ENCODE measurements around the gene C1QTNF2. TPM values are rescaled to one million over a fixed set of nuclear protein-coding genes. Genes with fewer than 3 reads are reported as not detected.
A peak's percentile ranks its signal among the peaks of the same experiment; 100 is the strongest.

The C1QTNF2 gene
- total and polyA plus RNA-seq, 2 of the 8 experiments (the other 6 are each of a cell fraction or from before 2014, with no cell fraction given), result 1.0 to 2.0 TPM

DNA sequence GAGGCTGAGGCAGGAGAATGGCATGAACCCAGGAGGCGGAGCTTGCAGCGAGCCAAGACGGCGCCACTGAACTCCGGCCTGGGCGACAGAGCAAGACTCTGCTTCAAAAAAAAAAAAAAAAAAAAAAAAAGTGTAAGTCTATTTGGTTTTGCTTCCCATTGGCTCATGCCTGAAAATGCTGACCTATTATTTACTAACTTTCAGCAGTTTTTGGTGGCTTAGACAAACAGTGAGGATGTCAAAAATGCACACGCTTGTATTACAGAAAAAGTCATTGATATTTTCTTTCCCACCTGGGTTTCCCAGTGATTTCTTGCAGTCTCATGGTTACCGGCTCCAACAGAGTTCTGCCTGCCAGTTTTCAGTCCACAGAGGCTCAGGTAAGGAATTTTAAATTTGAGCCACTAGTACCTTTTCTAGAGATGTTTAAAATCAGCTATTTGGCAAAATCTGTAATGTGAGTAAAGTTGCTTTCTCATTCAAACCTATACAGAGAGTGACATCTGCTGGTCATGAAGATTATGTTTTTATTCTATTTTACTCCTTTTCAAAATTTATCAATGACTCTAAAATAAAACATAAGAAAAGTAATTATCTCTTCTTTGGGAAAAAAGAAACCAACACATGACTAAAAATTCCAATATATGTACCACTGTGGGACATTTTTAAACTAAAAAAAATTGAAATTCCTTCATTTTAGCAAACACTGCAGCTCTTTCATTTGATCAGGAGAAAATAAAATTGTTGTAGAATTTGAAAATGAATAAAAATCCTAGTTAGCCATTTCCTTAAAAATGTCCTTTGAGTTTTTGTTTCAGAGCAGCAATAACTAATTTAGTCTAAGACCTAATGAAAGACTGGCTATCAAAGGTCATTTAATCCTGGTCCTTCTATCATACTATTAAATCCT lies 20.6 kb upstream of the C1QTNF2 start (continued):
- TF ChIP-seq, protein P1, sequence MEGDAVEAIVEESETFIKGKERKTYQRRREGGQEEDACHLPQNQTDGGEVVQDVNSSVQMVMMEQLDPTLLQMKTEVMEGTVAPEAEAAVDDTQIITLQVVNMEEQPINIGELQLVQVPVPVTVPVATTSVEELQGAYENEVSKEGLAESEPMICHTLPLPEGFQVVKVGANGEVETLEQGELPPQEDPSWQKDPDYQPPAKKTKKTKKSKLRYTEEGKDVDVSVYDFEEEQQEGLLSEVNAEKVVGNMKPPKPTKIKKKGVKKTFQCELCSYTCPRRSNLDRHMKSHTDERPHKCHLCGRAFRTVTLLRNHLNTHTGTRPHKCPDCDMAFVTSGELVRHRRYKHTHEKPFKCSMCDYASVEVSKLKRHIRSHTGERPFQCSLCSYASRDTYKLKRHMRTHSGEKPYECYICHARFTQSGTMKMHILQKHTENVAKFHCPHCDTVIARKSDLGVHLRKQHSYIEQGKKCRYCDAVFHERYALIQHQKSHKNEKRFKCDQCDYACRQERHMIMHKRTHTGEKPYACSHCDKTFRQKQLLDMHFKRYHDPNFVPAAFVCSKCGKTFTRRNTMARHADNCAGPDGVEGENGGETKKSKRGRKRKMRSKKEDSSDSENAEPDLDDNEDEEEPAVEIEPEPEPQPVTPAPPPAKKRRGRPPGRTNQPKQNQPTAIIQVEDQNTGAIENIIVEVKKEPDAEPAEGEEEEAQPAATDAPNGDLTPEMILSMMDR (IDR thresholded peaks at IDR 0.05; ENCODE audit: control extremely low read depth in 1 of 3, insufficient read depth in 1 of 3, low read depth in 1 of 3, low read length in 3 of 3), result peak in 2 of 3 experiments; percentile 13 to 29; a peak in 2 of 4 replicates
- TF ChIP-seq SIN3A (conservative IDR thresholded peaks at IDR 0.05 in 1 of 2, IDR thresholded peaks at IDR 0.05 in 1 of 2; ENCODE audit: low read depth in 1 of 2, low read length in 2 of 2) (no peak), SIX5 (IDR thresholded peaks at IDR 0.05; ENCODE audit: low read depth, low read length) (no peak), POLR2A (IDR thresholded peaks at IDR 0.05; ENCODE audit: control extremely low read depth in 1 of 2, low read depth in 2 of 2, low read length in 2 of 2) (no peak), NANOG (IDR thresholded peaks at IDR 0.05; ENCODE audit: insufficient read depth, low read depth, low read length, poor library complexity, severe bottlenecking) (no peak), RXRA (IDR thresholded peaks at IDR 0.05; ENCODE audit: insufficient read depth, low read depth, low read length) (no peak), SP2 (IDR thresholded peaks at IDR 0.05; ENCODE audit: low read length) (no peak), JUN (IDR thresholded peaks at IDR 0.05; ENCODE audit: low read depth, low read length) (no peak)
